Peyer's patch (tissue), 4 donors: Measurements from ENCODE around the gene SIT1.

Source experiments
- CTCF ChIP-seq, 6 experiments: fragments of 450-650 bp in 4 of 6; fragments of 200-600 bp in 2 of 6; sonication (generic) in 1 of 6; IDR thresholded peaks; one replicate each; pipeline ENCODE4 v1.5.1; 2017 to 2019; ENCODE audit warnings: antibody characterized with exemption in 6 of 6, mild to moderate bottlenecking in 3 of 6, moderate library complexity in 1 of 6
- POLR2A ChIP-seq, 2 donors: fragments of 450-650 bp; IDR thresholded peaks; one replicate each; pipeline ENCODE4 v1.5.1; 2017; ENCODE audit warnings: antibody characterized with exemption in 2 of 2, mild to moderate bottlenecking in 2 of 2, moderate library complexity in 2 of 2

- TF ChIP-seq POLR2A (IDR thresholded peaks at IDR 0.05) (no peak), CTCF (IDR thresholded peaks at IDR 0.05) (no peak)
Measured at GRCh38 chr9:35686222-35687203, 35.8 kb upstream of the SIT1 start.
